Coronary artery (tissue), 2 donors: ENCODE results near the gene CTNNBIP1.

ENCODE experiments used
- DNase-seq: peaks from one replicate; pipeline ENCODE4 v3.0.0-alpha.2; 2017; ENCODE audit warnings: low spot score
- H3K27ac ChIP-seq, 2 donors: fragments of 200-600 bp; sonication (generic); one replicate each; pipeline ENCODE4 v1.5.1; 2016 to 2019
- H3K4me3 ChIP-seq: fragments of 200-600 bp; sonication (generic); 2 replicates; pipeline ENCODE4 v1.5.1; 2016; ENCODE audit warnings: mild to moderate bottlenecking, moderate library complexity
- TF ChIP-seq, protein P1 (sequence below): fragments of 200-600 bp; sonication (generic); IDR thresholded peaks from one replicate; pipeline ENCODE4 v1.5.1; 2019; ENCODE audit warnings: antibody characterized with exemption

CTNNBIP1 gene

DNA sequence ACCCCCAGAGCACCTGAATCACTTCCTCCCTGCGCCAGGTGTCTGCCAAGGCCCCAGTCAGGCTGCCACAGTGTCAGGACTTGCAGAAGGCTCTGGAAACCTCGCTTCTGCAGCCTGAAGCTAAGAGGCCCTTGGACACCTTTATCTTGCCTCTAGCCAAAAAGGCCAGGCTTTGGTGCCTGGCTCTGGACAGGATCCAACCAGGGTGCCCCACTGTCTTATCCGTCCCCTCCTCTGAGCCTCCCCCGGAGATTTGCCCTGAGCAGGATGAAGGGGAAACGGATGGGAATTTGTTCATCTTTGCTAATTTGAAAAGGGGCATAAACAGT, 73.5 kb downstream of the CTNNBIP1 start:
- no peak for DNase-seq
- no peak overlapping the region for H3K4me3 ChIP-seq
- TF ChIP-seq, protein P1, sequence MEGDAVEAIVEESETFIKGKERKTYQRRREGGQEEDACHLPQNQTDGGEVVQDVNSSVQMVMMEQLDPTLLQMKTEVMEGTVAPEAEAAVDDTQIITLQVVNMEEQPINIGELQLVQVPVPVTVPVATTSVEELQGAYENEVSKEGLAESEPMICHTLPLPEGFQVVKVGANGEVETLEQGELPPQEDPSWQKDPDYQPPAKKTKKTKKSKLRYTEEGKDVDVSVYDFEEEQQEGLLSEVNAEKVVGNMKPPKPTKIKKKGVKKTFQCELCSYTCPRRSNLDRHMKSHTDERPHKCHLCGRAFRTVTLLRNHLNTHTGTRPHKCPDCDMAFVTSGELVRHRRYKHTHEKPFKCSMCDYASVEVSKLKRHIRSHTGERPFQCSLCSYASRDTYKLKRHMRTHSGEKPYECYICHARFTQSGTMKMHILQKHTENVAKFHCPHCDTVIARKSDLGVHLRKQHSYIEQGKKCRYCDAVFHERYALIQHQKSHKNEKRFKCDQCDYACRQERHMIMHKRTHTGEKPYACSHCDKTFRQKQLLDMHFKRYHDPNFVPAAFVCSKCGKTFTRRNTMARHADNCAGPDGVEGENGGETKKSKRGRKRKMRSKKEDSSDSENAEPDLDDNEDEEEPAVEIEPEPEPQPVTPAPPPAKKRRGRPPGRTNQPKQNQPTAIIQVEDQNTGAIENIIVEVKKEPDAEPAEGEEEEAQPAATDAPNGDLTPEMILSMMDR, result no peak
- H3K27ac ChIP-seq, result no peak overlapping the region

DNA sequence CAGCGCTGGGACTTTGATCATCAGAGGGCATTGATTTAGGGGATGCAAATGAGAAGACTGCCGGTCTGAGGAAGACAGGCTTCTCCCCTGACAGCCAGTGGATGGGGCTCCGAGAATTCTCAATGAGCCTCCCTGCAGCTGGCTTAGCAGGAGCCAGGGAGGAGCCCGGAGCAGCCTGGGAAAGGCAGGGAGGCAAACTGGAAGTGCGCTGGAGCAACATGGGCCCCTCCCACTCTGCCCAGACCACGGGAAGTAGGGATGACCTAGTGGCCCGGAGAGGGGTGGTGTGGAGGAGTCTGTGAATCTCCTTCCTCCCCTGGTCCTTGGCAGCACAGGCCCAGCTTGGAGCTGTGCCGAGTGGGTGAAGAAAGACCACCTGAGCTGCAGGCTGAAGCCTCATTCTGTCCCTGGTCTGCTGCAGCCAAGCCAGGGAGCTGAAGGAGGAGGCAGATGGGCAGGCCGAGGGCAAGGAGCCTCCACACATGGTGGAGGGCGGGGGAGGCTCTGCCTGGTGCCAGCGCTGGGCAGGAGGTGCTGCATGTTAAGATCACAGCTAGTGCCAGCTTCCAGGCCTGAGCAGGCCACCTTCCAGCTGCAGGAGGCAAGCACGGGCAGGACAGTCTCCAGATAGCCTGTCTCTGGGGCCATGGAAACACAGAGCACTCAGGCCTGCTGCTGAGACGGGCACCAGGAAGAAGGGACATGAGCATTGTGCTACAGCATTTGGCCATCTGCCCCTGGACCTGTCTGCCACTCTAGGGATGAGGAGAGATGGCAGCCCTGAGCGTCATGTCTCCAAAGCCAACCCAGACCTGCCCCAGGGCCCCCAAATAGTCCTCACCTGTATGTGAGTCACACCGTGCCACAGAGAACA, 74.1 kb downstream of the CTNNBIP1 start:
- TF ChIP-seq, protein P1, result no peak
- H3K27ac ChIP-seq, result no peak overlapping the region
- no peak for DNase-seq
- no peak overlapping the region for H3K4me3 ChIP-seq

DNA sequence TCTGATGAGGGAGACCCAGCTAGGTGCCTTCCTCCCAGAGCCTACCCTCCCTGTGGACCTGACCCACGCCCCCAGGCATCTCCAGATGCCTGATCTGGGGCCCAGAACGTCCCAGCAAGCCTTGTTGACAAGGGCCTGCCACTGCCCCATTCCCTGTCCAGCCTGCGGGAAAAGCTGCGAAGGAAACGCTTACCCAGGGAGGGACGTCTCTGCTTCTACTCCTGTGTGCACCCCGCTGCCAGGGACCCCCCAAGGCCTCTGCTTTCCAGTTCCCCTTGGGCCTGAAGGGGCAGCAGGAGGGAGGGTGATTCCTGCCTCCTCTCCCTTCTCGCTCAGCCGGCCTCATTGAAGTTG, 74.7 kb downstream of the CTNNBIP1 start:
- TF ChIP-seq, protein P1, result no peak
- no peak overlapping the region for H3K27ac ChIP-seq
- H3K4me3 ChIP-seq, result no peak overlapping the region
- no peak for DNase-seq

DNA sequence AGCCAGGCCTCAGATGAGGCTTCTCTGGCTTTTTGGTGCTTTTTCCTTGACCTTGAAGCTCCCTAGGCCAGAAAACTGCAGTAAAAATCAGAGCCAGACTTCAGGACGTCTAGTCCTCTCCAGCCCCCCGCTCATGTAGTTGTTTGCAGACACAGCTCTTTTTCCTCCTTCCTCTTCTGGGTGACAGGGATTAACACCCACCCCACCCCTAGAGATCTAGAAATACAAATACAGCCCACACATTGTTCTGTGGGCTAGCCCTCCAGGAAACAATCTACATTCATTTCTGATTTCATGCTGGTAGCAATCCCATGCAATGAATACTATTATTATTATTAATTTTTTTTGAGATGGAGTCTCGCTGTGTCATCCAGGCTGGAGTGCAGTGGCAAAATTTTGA, 76.4 kb downstream of the CTNNBIP1 start:
- no peak for DNase-seq
- no peak overlapping the region for H3K4me3 ChIP-seq
- H3K27ac ChIP-seq, result no peak overlapping the region
- TF ChIP-seq, protein P1, result no peak

DNA sequence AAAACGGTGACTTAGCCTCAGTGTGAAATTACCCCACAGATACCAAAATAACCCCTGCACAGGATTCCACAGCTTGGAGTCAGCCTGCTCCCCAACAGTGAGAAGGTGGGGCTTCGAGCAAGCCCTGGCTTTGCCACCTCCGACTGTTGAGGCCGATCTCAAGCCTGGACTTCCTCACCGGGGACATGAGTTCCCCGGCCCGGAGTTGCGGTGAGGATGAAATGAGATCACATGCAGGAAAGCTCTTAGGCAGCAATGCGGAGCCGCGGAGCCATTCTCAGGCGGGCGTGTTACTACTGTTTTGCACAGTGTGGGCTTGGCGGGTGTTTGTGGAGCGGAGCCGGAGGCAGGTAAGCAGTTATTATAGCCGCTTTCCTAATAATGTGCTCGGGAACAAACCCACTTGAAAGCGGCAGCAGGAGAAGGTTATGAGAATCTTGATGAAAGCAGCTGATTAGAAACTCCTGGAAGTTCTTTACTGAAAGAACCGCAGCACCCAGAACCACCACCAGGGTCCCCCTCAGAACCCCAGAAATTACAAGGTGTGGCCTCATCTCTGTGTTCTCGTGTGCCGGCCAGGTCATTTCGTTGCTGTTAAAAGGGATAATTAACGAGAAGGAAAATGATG, 82.4 kb downstream of the CTNNBIP1 start:
- no peak overlapping the region for H3K4me3 ChIP-seq
- DNase-seq, result no peak
- H3K27ac ChIP-seq, result no peak overlapping the region
- TF ChIP-seq, protein P1, result no peak

DNA sequence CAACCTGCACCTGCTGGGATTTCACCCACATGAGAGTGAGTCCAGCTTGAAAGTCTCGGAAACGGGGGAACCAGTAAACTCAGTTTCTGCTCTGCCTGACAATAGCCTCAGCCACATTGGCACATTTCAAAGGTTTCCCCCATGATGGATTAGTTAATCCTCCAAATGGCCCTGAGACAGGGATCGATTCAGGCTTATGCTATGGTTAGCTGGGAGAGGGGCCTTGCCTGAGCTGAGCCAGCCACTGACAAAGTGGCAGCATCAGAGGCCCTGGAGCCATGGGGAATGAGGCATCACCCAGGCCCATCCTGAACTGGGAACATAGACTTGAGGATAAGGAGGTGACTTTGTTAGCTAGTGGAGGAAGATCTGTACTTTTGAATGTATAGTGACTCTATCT, 83.5 kb downstream of the CTNNBIP1 start:
- TF ChIP-seq, protein P1, result no peak
- no peak overlapping the region for H3K27ac ChIP-seq
- no peak for DNase-seq
- no peak overlapping the region for H3K4me3 ChIP-seq

DNA sequence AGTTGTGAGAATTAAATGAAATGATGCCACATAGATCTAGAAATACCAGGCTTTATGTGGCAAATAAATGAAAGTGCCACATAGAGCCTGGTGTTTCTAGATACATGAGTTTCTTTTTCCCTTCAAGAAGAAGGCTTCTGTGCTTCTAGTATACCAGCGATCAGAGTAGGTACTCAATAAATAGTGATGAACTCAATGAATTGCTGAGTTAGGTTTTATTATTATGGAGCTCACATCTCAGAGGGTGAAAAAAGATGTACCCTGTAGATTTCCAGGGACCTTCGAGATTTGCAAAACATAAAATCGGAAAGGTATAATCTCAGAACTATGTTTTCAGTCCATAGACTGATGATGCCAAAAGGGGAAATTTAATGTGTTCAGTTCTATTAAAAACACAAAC, 84.0 kb downstream of the CTNNBIP1 start:
- Histone ChIP-seq H3K4me3 (peak overlapping the region; percentile 35), H3K27ac (peak overlapping the region; percentile 86 to 93)
- TF ChIP-seq, protein P1, result no peak
- DNase-seq, result no peak
